HCT116 (cell line): ENCODE data around the gene POLA1. TPM values are rescaled to one million over a fixed set of nuclear protein-coding genes. Genes with fewer than 3 reads are reported as not detected.

ENCODE experiments used
- ATAC-seq: fragments of 200-7000 bp; cut with Tn5 transposase; 2 replicates; pipeline ENCODE4 v1.9.1; 2020; ENCODE audit warnings: mild to moderate bottlenecking, moderate library complexity
- BruUV-seq: library from RNA; stranded (reverse); fragments of 400-500 nt; replicated peaks from 2 replicates; lab custom pipeline; 2021; lab: Mats Ljungman, UMichigan
- CTCF ChIA-PET: fragments of 300-600 bp; sonication (Branson Sonifier 250); formaldehyde crosslinking; loops from one replicate; lab custom pipeline; 2021; ENCODE audit warnings: antibody characterized with exemption; lab: Charles Lee
- POLR2A ChIA-PET: fragments of 300-600, 350-600 bp; sonication (Branson Sonifier 250); formaldehyde crosslinking; loops from one replicate; lab custom pipeline; 2021; ENCODE audit warnings: antibody characterized with exemption; lab: Charles Lee
- RAD21 ChIA-PET, 2 experiments: fragments of 300-600 bp; sonication (Branson Sonifier 250); formaldehyde crosslinking; loops; one replicate each; lab custom pipeline; 2023; ENCODE audit warnings: low total read pairs in 2 of 2; ENCODE audit not compliant: uncharacterized antibody in 2 of 2, unreplicated experiment in 2 of 2, low non-redundant PET in 1 of 2; lab: Charles Lee
- DNase-seq: peaks from one replicate; pipeline ENCODE4 v3.0.0-alpha.2; 2010; ENCODE audit warnings: low read depth, low spot score
- H2AFZ ChIP-seq: fragments of 200-600 bp; shearing (Covaris generic), sonication (generic); 2 replicates; pipeline ENCODE4 v1.6.1; 2017; ENCODE audit warnings: low read depth, mixed run types, mixed read lengths, antibody characterized with exemption, low read length; ENCODE audit not compliant: poor library complexity, severe bottlenecking
- H3K27ac ChIP-seq: 2 replicates; pipeline ENCODE4 v1.5.1; 2012; ENCODE audit warnings: low read depth, low read length
- H3K27me3 ChIP-seq: fragments of 200-600 bp; sonication (generic); 2 replicates; pipeline ENCODE4 v1.6.1; 2016; ENCODE audit warnings: mixed run types, low read length, mixed read lengths; ENCODE audit not compliant: insufficient read depth
- H3K36me3 ChIP-seq, 2 experiments: fragments of 200-500 bp in 1 of 2; fragments of 200-600 bp in 1 of 2; sonication (Bioruptor generic) in 1 of 2; sonication (generic) in 1 of 2; 2 replicates each; pipeline versions ENCODE4 v1.5.1 to v1.6.1; 2014 to 2016; ENCODE audit warnings: low read length in 2 of 2, inconsistent platforms in 1 of 2, mixed read lengths in 1 of 2, mixed run types in 1 of 2; ENCODE audit not compliant: insufficient read depth in 2 of 2, control insufficient read depth in 1 of 2
- H3K4me1 ChIP-seq, 2 experiments: fragments of 200-600 bp in 1 of 2; sonication (generic) in 1 of 2; 2 replicates each; pipeline versions ENCODE4 v1.5.1 to v1.6.1; 2012 to 2017; ENCODE audit warnings: low read length in 2 of 2, inconsistent platforms in 1 of 2, mild to moderate bottlenecking in 1 of 2, mixed read lengths in 1 of 2, mixed run types in 1 of 2, moderate library complexity in 1 of 2; ENCODE audit not compliant: insufficient read depth in 2 of 2, control insufficient read depth in 1 of 2
- H3K4me2 ChIP-seq: fragments of 200-600 bp; sonication (generic); 2 replicates; pipeline ENCODE4 v1.6.1; 2017; ENCODE audit warnings: mixed run types, low read length, mixed read lengths
- H3K4me3 ChIP-seq, 2 experiments: fragments of 200-600 bp in 1 of 2; sonication (generic) in 1 of 2; replicated peaks in 1 of 2; 2 replicates each; pipeline ENCODE4 v1.5.1; 2011 to 2016; ENCODE audit warnings: low read length in 2 of 2, control low read depth in 1 of 2, low read depth in 1 of 2, mild to moderate bottlenecking in 1 of 2, mixed read lengths in 1 of 2, mixed run types in 1 of 2
- H3K79me2 ChIP-seq: fragments of 200-600 bp; sonication (generic); 2 replicates; pipeline ENCODE4 v1.6.1; 2017; ENCODE audit warnings: mild to moderate bottlenecking, mixed run types, low read length, moderate library complexity, mixed read lengths; ENCODE audit not compliant: insufficient read depth
- H3K9ac ChIP-seq: fragments of 200-600 bp; sonication (generic); 2 replicates; pipeline ENCODE4 v1.6.1; 2016; ENCODE audit warnings: low read length, mixed read lengths
- H3K9me2 ChIP-seq: fragments of 200-600 bp; sonication (generic), shearing (Covaris generic); 2 replicates; pipeline ENCODE4 v1.6.1; 2017; ENCODE audit warnings: mixed run types, mild to moderate bottlenecking, moderate library complexity; ENCODE audit not compliant: insufficient read depth
- H3K9me3 ChIP-seq, 2 experiments: fragments of 200-500 bp in 1 of 2; fragments of 200-600 bp in 1 of 2; sonication (Bioruptor generic) in 1 of 2; sonication (generic) in 1 of 2; 2 replicates each; pipeline ENCODE4 v1.6.1; 2014 to 2017; ENCODE audit warnings: low read length in 2 of 2, mixed read lengths in 2 of 2, inconsistent platforms in 1 of 2, low read depth in 1 of 2, mild to moderate bottlenecking in 1 of 2, mixed run types in 1 of 2, moderate library complexity in 1 of 2; ENCODE audit not compliant: control insufficient read depth in 1 of 2, insufficient read depth in 1 of 2
- H4K20me1 ChIP-seq: fragments of 200-600 bp; sonication (generic), shearing (Covaris generic); 2 replicates; pipeline ENCODE4 v1.6.1; 2017; ENCODE audit warnings: mixed run types, mild to moderate bottlenecking, moderate library complexity; ENCODE audit not compliant: insufficient read depth
- ATF3 ChIP-seq: IDR thresholded peaks from 2 replicates; pipeline ENCODE4 v1.6.1; 2012
- CBX3 ChIP-seq: IDR thresholded peaks from 2 replicates; pipeline ENCODE4 v1.6.1; 2012; ENCODE audit warnings: low read depth
- CEBPB ChIP-seq: IDR thresholded peaks from 2 replicates; pipeline ENCODE4 v1.6.1; 2012; ENCODE audit warnings: low read depth
- CTCF ChIP-seq, 3 experiments: fragments of 200-600 bp in 1 of 3; sonication (generic) in 1 of 3; IDR thresholded peaks in 2 of 3; conservative IDR thresholded peaks in 1 of 3; 2 replicates each; pipeline ENCODE4 v1.5.1; 2012 to 2017; ENCODE audit warnings: low read depth in 2 of 3, low read length in 2 of 3, antibody characterized with exemption in 1 of 3, borderline replicate concordance in 1 of 3, control low read depth in 1 of 3, mild to moderate bottlenecking in 1 of 3, mixed read lengths in 1 of 3, mixed run types in 1 of 3, moderate library complexity in 1 of 3; ENCODE audit not compliant: insufficient read depth in 1 of 3
- EGR1 ChIP-seq: IDR thresholded peaks from 2 replicates; pipeline ENCODE4 v1.6.1; 2012; ENCODE audit warnings: low read depth
- ELF1 ChIP-seq: IDR thresholded peaks from 2 replicates; pipeline ENCODE4 v1.6.1; 2012; ENCODE audit warnings: low read depth, borderline replicate concordance
- EZH2 ChIP-seq: fragments of 200-600 bp; sonication (generic); IDR thresholded peaks from 2 replicates; pipeline ENCODE4 v1.6.1; 2017; ENCODE audit warnings: antibody characterized with exemption, mixed run types
- JUND ChIP-seq: IDR thresholded peaks from 2 replicates; pipeline ENCODE4 v1.6.1; 2012
- MAX ChIP-seq: IDR thresholded peaks from 2 replicates; pipeline ENCODE4 v1.6.1; 2012
- POLR2A ChIP-seq: IDR thresholded peaks from 2 replicates; pipeline ENCODE4 v1.7.0; 2011; ENCODE audit warnings: borderline replicate concordance; ENCODE audit not compliant: insufficient read depth, insufficient read length; ENCODE audit errors: extremely low read depth
- POLR2AphosphoS5 ChIP-seq: IDR thresholded peaks from 2 replicates; pipeline ENCODE4 v1.6.1; 2011; ENCODE audit warnings: mild to moderate bottlenecking, low read depth, low read length, moderate library complexity
- RAD21 ChIP-seq: IDR thresholded peaks from 2 replicates; pipeline ENCODE4 v1.6.1; 2012; ENCODE audit warnings: low read depth, mild to moderate bottlenecking
- SIN3A ChIP-seq: IDR thresholded peaks from 2 replicates; pipeline ENCODE4 v1.6.1; 2012; ENCODE audit warnings: low read depth
- SP1 ChIP-seq: IDR thresholded peaks from 2 replicates; pipeline ENCODE4 v1.6.1; 2012; ENCODE audit warnings: low read depth
- SRF ChIP-seq: IDR thresholded peaks from 2 replicates; pipeline ENCODE4 v1.6.1; 2012; ENCODE audit warnings: low read depth
- ZBTB33 ChIP-seq: IDR thresholded peaks from 2 replicates; pipeline ENCODE4 v1.6.1; 2011; ENCODE audit warnings: mild to moderate bottlenecking, low read length, moderate library complexity; ENCODE audit not compliant: insufficient replicate concordance; ENCODE audit errors: extremely low read depth
- ZFX ChIP-seq: fragments of 450-650 bp; IDR thresholded peaks from 2 replicates; pipeline ENCODE4 v1.6.1; 2017
- ZNF274 ChIP-seq: fragments of 200-500 bp; sonication (Bioruptor generic); IDR thresholded peaks from 2 replicates; pipeline ENCODE4 v1.6.1; 2014; ENCODE audit warnings: mild to moderate bottlenecking, low read depth, low read length, inconsistent platforms
- intact Hi-C: fragments of 100-400 bp; cut with micrococcal nuclease; formaldehyde crosslinking; loops from 2 replicates; pipeline ENCODE4 v1.10.0; 2022
- total RNA-seq: library from RNA; stranded (reverse); gene quantifications from one replicate; pipeline ENCODE4 v1.2.1, GENCODE V29; 2021; ENCODE audit not compliant: unreplicated experiment

Gene POLA1
- total RNA-seq, 1 experiment from 2014 or later, result 27.0 TPM

- Histone ChIP-seq H3K9ac (no peak overlapping the region), H3K4me2 (no peak overlapping the region)
- TF ChIP-seq SRF (no peak), CEBPB (no peak), RAD21 (no peak), POLR2A (no peak), SP1 (no peak), EZH2 (no peak), JUND (no peak), MAX (no peak), CBX3 (no peak)
- TF ChIP-seq, all 23 proteins: peak for 0
- no TSS peak for BruUV-seq
- no peaks in the 10 kb centered on the region for H3K9me2 ChIP-seq
- intact Hi-C loops, result no loop called here
- H3K4me3 ChIP-seq, result no peak overlapping the region
- no peak overlapping the region for H2AFZ ChIP-seq
- no peak for DNase-seq
- ATAC-seq, result no peak
- H3K9me3 ChIP-seq, result no peaks in the 10 kb centered on the region
- H3K27me3 ChIP-seq, result no peaks in the 10 kb centered on the region
- H3K36me3 ChIP-seq, result no peaks in the 10 kb centered on the region
- ChIA-PET RAD21 (no interaction called here), CTCF (no interaction called here), POLR2A (no interaction called here)
- H3K4me1 ChIP-seq, result no peaks in the 10 kb centered on the region
- no peaks in the 10 kb centered on the region for H3K79me2 ChIP-seq
- no peak overlapping the region for H3K27ac ChIP-seq
- no peaks in the 10 kb centered on the region for H4K20me1 ChIP-seq
Measured at GRCh38 chrX:24879679-24880078, 186.0 kb downstream of the POLA1 start.

GRCh38 chrX:24886916-24887315, 193.2 kb downstream of the POLA1 start:
- Histone ChIP-seq H3K4me2 (no peak overlapping the region), H3K27me3 (no peaks in the 10 kb centered on the region), H3K9me3 (no peaks in the 10 kb centered on the region), H3K9ac (no peak overlapping the region), H3K36me3 (no peaks in the 10 kb centered on the region), H2AFZ (no peak overlapping the region), H4K20me1 (no peaks in the 10 kb centered on the region; the same call in 1 of the 2 replicates), H3K9me2 (no peaks in the 10 kb centered on the region), H3K27ac (no peak overlapping the region), H3K4me3 (no peak overlapping the region), H3K4me1 (no peaks in the 10 kb centered on the region), H3K79me2 (no peaks in the 10 kb centered on the region)
- ATAC-seq (no peak), DNase-seq (no peak)
- CTCF ChIA-PET, result no interaction called here
- no TSS peak for BruUV-seq
- POLR2A ChIA-PET, result no interaction called here
- TF ChIP-seq RAD21 (no peak), ATF3 (no peak), JUND (no peak), EZH2 (no peak), SRF (no peak), ELF1 (no peak), ZFX (no peak), POLR2A (no peak), MAX (no peak), SIN3A (no peak), EGR1 (no peak), SP1 (no peak), CBX3 (no peak), CTCF (IDR thresholded peaks at IDR 0.05 in 2 of 3, conservative IDR thresholded peaks at IDR 0.05 in 1 of 3; ENCODE audit: borderline replicate concordance in 1 of 3, insufficient read depth in 1 of 3, low read depth in 2 of 3, low read length in 2 of 3) (no peak), POLR2AphosphoS5 (no peak), ZNF274 (no peak), CEBPB (no peak), ZBTB33 (no peak)
- RAD21 ChIA-PET, result no interaction called here
- intact Hi-C loops, result no loop called here
